ENCODE results near the gene SPRR4. TPM values are rescaled to one million over a fixed set of nuclear protein-coding genes. Genes with fewer than 3 reads are reported as not detected.

The SPRR4 gene
- total and polyA plus RNA-seq, 10 of the 15 experiments (the other 5 are each of a cell fraction or from before 2014, with no cell fraction given) = not detected

GRCh38 chr1:152976688-152977087, 6.2 kb downstream of the SPRR4 start:
- WGBS (ENCODE audit: insufficient coverage, insufficient replicate concordance, low lambda C conversion rate, missing lambda C conversion rate) = 0% methylated on average over 1 of the region's 1 CpG
- SMC1A ChIA-PET (ENCODE audit: uncharacterized antibody, unreplicated experiment) = interaction anchor here (0.9 kb wide), 1 partner anchor 15 kb away, joined by 4 read pairs; no protein-coding TSS in a partner anchor

More at GRCh38 chr1:152976688-152977087, 6.2 kb downstream of the SPRR4 start:
- DNase-seq (ENCODE audit: low read depth, low spot score) = no peak
- intact Hi-C loops (cut with micrococcal nuclease; ENCODE audit: unreplicated experiment) = no loop called here
- no peak overlapping the region for H3K27ac ChIP-seq (ENCODE audit: control insufficient read depth, insufficient read depth)
- H4K20me1 ChIP-seq (ENCODE audit: control insufficient read depth, insufficient read depth) = no peaks in the 10 kb centered on the region; the same call in 1 of the 2 replicates
- H3K79me2 ChIP-seq (ENCODE audit: control insufficient read depth, insufficient read depth, low read length) = no peaks in the 10 kb centered on the region
- no peaks in the 10 kb centered on the region for H3K27me3 ChIP-seq (replicated peaks in 1 of 2; ENCODE audit: control insufficient read depth in 2 of 2, insufficient read depth in 2 of 2, low read length in 1 of 2)
- no peak overlapping the region for H3K4me3 ChIP-seq
- no peak overlapping the region for H3K4me2 ChIP-seq (ENCODE audit: control insufficient read depth, insufficient read depth)
- H3K9me3 ChIP-seq (replicated peaks; ENCODE audit: control insufficient read depth, insufficient read depth, low read length) = no peaks in the 10 kb centered on the region
- CTCF ChIA-PET = interaction anchor here (0.7 kb wide), 1 partner anchor 535 kb away, joined by 3 read pairs; no protein-coding TSS in a partner anchor
- FAIRE-seq = no peak
- no peaks in the 10 kb centered on the region for H3K4me1 ChIP-seq (ENCODE audit: control insufficient read depth, insufficient read depth, low read length)
- no peaks in the 10 kb centered on the region for H3K36me3 ChIP-seq (ENCODE audit: control insufficient read depth in 2 of 2, insufficient read depth in 2 of 2, low read length in 1 of 2)
- in situ Hi-C loops (cut with MboI) = no loop called here
- no peak overlapping the region for H3K9ac ChIP-seq (ENCODE audit: control insufficient read depth, insufficient read depth, low read length)
- no peak for ATAC-seq
- H2AFZ ChIP-seq (ENCODE audit: control insufficient read depth, low read depth, low read length) = no peak overlapping the region
- TF ChIP-seq SP1 (IDR thresholded peaks at IDR 0.05; ENCODE audit: low read depth, low read length) (no peak), SPI1 (IDR thresholded peaks at IDR 0.05; ENCODE audit: borderline replicate concordance, insufficient read depth, low read depth, low read length) (no peak), NR2F1 (conservative IDR thresholded peaks at IDR 0.05) (no peak), SMAD5 (IDR thresholded peaks at IDR 0.05; ENCODE audit: low read depth) (no peak), NRF1 (conservative IDR thresholded peaks at IDR 0.05; ENCODE audit: low read depth, low read length) (no peak), LARP7 (IDR thresholded peaks at IDR 0.05) (no peak), SIX5 (IDR thresholded peaks at IDR 0.05; ENCODE audit: low read depth, low read length, severe bottlenecking) (no peak), IRF5 (IDR thresholded peaks at IDR 0.05; ENCODE audit: borderline replicate concordance) (no peak), ESRRA (IDR thresholded peaks at IDR 0.05; ENCODE audit: low read length) (no peak), STAT3 (IDR thresholded peaks at IDR 0.05; ENCODE audit: low read depth, low read length) (no peak), TCF3 (IDR thresholded peaks at IDR 0.05; ENCODE audit: borderline replicate concordance, insufficient read depth, low read depth, low read length) (no peak), RBBP5 (conservative IDR thresholded peaks at IDR 0.05) (no peak), EP300 (IDR thresholded peaks at IDR 0.05; ENCODE audit: borderline replicate concordance in 1 of 2, control insufficient read depth in 1 of 2, low read depth in 2 of 2, low read length in 2 of 2) (no peak), CEBPB (IDR thresholded peaks at IDR 0.05; ENCODE audit: borderline replicate concordance in 1 of 2, low read depth in 2 of 2, low read length in 2 of 2) (no peak), ELK1 (IDR thresholded peaks at IDR 0.05; ENCODE audit: low read depth, low read length) (no peak), SMAD1 (IDR thresholded peaks at IDR 0.05; ENCODE audit: low read depth, partially characterized antibody) (no peak), GATAD2B (conservative IDR thresholded peaks at IDR 0.05; ENCODE audit: low read depth) (no peak), SMARCA5 (IDR thresholded peaks at IDR 0.05) (no peak), MXI1 (IDR thresholded peaks at IDR 0.05; ENCODE audit: low read depth, low read length) (no peak)
- TF ChIP-seq, protein P1, sequence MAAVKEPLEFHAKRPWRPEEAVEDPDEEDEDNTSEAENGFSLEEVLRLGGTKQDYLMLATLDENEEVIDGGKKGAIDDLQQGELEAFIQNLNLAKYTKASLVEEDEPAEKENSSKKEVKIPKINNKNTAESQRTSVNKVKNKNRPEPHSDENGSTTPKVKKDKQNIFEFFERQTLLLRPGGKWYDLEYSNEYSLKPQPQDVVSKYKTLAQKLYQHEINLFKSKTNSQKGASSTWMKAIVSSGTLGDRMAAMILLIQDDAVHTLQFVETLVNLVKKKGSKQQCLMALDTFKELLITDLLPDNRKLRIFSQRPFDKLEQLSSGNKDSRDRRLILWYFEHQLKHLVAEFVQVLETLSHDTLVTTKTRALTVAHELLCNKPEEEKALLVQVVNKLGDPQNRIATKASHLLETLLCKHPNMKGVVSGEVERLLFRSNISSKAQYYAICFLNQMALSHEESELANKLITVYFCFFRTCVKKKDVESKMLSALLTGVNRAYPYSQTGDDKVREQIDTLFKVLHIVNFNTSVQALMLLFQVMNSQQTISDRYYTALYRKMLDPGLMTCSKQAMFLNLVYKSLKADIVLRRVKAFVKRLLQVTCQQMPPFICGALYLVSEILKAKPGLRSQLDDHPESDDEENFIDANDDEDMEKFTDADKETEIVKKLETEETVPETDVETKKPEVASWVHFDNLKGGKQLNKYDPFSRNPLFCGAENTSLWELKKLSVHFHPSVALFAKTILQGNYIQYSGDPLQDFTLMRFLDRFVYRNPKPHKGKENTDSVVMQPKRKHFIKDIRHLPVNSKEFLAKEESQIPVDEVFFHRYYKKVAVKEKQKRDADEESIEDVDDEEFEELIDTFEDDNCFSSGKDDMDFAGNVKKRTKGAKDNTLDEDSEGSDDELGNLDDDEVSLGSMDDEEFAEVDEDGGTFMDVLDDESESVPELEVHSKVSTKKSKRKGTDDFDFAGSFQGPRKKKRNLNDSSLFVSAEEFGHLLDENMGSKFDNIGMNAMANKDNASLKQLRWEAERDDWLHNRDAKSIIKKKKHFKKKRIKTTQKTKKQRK (IDR thresholded peaks at IDR 0.05; ENCODE audit: low read depth, low read length) = no peak
- RAD21 ChIA-PET (ENCODE audit: unreplicated experiment) = no interaction called here
- BruUV-seq (replicated peaks) = no TSS peak
- POLR2A ChIA-PET = no interaction called here

Measured in GM12878 (cell line).